Fibroblast of lung (primary cell): ENCODE measurements around the gene SLX4. TPM values are rescaled to one million over a fixed set of nuclear protein-coding genes. Genes with fewer than 3 reads are reported as not detected.
A peak's percentile ranks its signal among the peaks of the same experiment; 100 is the strongest.

Source experiments
- DNase-seq, 2 donors: peaks; one replicate each; pipeline versions ENCODE4 v3.0.0 to v3.0.0-alpha.2; 2010; ENCODE audit warnings: low read depth in 2 of 2
- H2AFZ ChIP-seq: 2 replicates; pipeline ENCODE4 v1.5.1; 2012; ENCODE audit warnings: low read length, control low read depth, inconsistent platforms
- H3K27ac ChIP-seq: 2 replicates; pipeline ENCODE4 v1.5.1; 2011; ENCODE audit warnings: low read length, control low read depth; ENCODE audit not compliant: insufficient read depth
- H3K27me3 ChIP-seq: 2 replicates; pipeline ENCODE4 v1.5.1; 2011; ENCODE audit warnings: mild to moderate bottlenecking, low read length; ENCODE audit not compliant: control insufficient read depth, insufficient read depth
- H3K36me3 ChIP-seq: 2 replicates; pipeline ENCODE4 v1.5.1; 2011; ENCODE audit warnings: low read length; ENCODE audit not compliant: control insufficient read depth, insufficient read depth
- H3K4me1 ChIP-seq: 2 replicates; pipeline ENCODE4 v1.5.1; 2011; ENCODE audit warnings: low read length; ENCODE audit not compliant: control insufficient read depth, insufficient read depth; ENCODE audit errors: extremely low read depth
- H3K4me2 ChIP-seq: 2 replicates; pipeline ENCODE4 v1.5.1; 2011; ENCODE audit warnings: low read length, control low read depth; ENCODE audit not compliant: insufficient read depth; ENCODE audit errors: extremely low read depth
- H3K4me3 ChIP-seq, 4 experiments: fragments of 200-600 bp in 1 of 4; sonication (generic) in 1 of 4; replicated peaks in 1 of 4; 2 replicates each; pipeline ENCODE4 v1.5.1; 2011 to 2016; ENCODE audit warnings: low read length in 4 of 4, low read depth in 3 of 4, mild to moderate bottlenecking in 3 of 4, control low read depth in 2 of 4, inconsistent platforms in 1 of 4, mixed read lengths in 1 of 4; ENCODE audit not compliant: insufficient read depth in 1 of 4; ENCODE audit errors: control extremely low read depth in 1 of 4
- H3K79me2 ChIP-seq: 2 replicates; pipeline ENCODE4 v1.5.1; 2012; ENCODE audit warnings: mild to moderate bottlenecking, low read length, inconsistent platforms; ENCODE audit not compliant: control insufficient read depth, insufficient read depth
- H3K9ac ChIP-seq: 2 replicates; pipeline ENCODE4 v1.5.1; 2011; ENCODE audit warnings: mild to moderate bottlenecking, low read length, control low read depth; ENCODE audit not compliant: insufficient read depth
- H3K9me3 ChIP-seq: 2 replicates; pipeline ENCODE4 v1.5.1; 2012; ENCODE audit warnings: low read depth, low read length; ENCODE audit not compliant: control insufficient read depth, insufficient read depth
- H4K20me1 ChIP-seq: 2 replicates; pipeline ENCODE4 v1.5.1; 2011; ENCODE audit warnings: low read length; ENCODE audit not compliant: control insufficient read depth, insufficient read depth; ENCODE audit errors: extremely low read depth
- CTCF ChIP-seq, 2 donors: IDR thresholded peaks in 1 of 2; conservative IDR thresholded peaks in 1 of 2; 1 replicate in 1 of 2; 2 replicates in 1 of 2; pipeline ENCODE4 v1.5.1; 2011 to 2012; ENCODE audit warnings: low read length in 2 of 2, control low read depth in 1 of 2, inconsistent platforms in 1 of 2, low read depth in 1 of 2, mild to moderate bottlenecking in 1 of 2
- EZH2 ChIP-seq: IDR thresholded peaks from 2 replicates; pipeline ENCODE4 v1.5.1; 2012; ENCODE audit warnings: low read length, control low read depth, mild to moderate bottlenecking; ENCODE audit errors: missing control alignments
- polyA plus RNA-seq, 2 donors: library from polyadenylated mRNA; depleted of rRNA in 1 of 2; stranded (reverse) in 1 of 2; unstranded in 1 of 2; fragments of >200 nt; gene quantifications; 2 replicates each; pipeline ENCODE4 v1.2.1, GENCODE V29; 2011 to 2012; ENCODE audit warnings: missing spikeins in 1 of 2
- total RNA-seq: library from RNA; depleted of rRNA; stranded (reverse); fragments of >200 nt; gene quantifications from 2 replicates; pipeline ENCODE4 v1.2.1, GENCODE V29; 2014

Gene SLX4
- total and polyA plus RNA-seq, 2 donors (not counting 1 experiment from before 2014, with no cell fraction given) = 0.81 to 4.0 TPM

DNA sequence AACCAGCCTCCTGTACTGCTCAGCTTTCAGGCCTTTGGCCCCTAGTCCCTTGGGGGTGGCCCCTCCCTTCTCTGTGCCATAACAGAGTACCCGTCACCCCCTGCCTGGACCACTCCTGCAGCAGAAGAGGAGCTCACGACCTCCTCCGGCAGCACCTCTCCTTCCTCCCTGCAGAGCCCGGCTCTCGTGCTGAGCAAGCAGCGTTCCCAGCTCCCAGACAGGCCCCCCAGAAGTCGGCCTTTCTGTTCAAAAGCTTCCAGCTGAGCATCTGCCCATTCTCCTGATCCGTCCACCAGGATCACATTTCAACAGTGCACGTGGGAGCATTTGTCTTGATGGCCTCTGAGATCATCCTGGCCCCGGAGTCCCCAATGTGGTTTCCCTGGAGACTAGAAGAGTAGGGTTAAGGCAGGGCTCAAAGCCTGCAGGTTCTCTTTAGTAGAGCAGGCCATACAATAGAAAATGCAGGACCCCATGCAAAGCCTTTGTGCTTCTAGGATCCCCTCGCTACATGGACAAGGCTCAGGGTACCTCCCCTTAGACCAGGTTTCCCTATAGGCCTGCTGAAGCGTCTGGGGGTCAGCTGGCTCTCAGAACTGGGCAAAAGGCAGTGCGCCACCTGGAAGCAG is 69.8 kb downstream of the SLX4 start:
- Histone ChIP-seq H3K4me3 (no peak overlapping the region), H3K4me1 (peaks cover 2% of the 10 kb centered on the region), H2AFZ (no peak overlapping the region), H3K36me3 (no peaks in the 10 kb centered on the region), H3K79me2 (no peaks in the 10 kb centered on the region), H3K4me2 (no peak overlapping the region), H3K9me3 (no peaks in the 10 kb centered on the region), H3K27ac (no peak overlapping the region), H3K27me3 (no peaks in the 10 kb centered on the region), H4K20me1 (no peaks in the 10 kb centered on the region), H3K9ac (no peak overlapping the region)
- no peak for TF ChIP-seq CTCF (conservative IDR thresholded peaks at IDR 0.05 in 1 of 2, IDR thresholded peaks at IDR 0.05 in 1 of 2; ENCODE audit: low read depth in 1 of 2, low read length in 2 of 2)
- no peak for TF ChIP-seq EZH2
- no peak for DNase-seq

- Histone ChIP-seq H3K79me2 (no peaks in the 10 kb centered on the region), H3K4me1 (peaks cover 5% of the 10 kb centered on the region), H3K27ac (no peak overlapping the region), H3K36me3 (peaks cover 2% of the 10 kb centered on the region), H3K4me3 (no peak overlapping the region), H3K27me3 (no peaks in the 10 kb centered on the region), H3K4me2 (no peak overlapping the region), H3K9me3 (no peaks in the 10 kb centered on the region), H3K9ac (no peak overlapping the region), H4K20me1 (no peaks in the 10 kb centered on the region), H2AFZ (no peak overlapping the region)
- TF ChIP-seq CTCF (conservative IDR thresholded peaks at IDR 0.05 in 1 of 2, IDR thresholded peaks at IDR 0.05 in 1 of 2; ENCODE audit: low read depth in 1 of 2, low read length in 2 of 2) = no peak
- TF ChIP-seq EZH2 = no peak
- no peak for DNase-seq
Measured at GRCh38 chr16:3538222-3538621, 73.2 kb downstream of the SLX4 start.

DNA sequence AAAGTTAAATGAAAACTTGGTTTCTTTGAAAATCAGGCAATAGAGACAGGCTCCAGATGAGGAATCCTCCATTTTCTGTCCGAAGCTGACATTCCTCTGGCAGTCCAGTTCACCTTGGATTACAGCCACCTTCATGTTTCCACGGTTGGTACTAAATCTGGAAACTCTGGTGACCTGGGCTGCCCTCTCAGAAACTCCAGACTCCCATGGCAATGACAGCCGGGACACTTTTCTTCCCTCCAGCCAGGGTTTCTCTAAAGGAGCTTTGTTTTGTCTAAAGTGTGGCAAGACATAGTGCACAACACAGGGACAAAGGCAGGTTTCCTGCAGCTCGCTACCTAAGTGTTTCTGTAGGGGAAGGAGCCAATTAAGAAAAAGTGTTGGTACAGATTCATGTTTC is 74.6 kb downstream of the SLX4 start:
- TF ChIP-seq EZH2 = no peak
- no peak for TF ChIP-seq CTCF (conservative IDR thresholded peaks at IDR 0.05 in 1 of 2, IDR thresholded peaks at IDR 0.05 in 1 of 2; ENCODE audit: low read depth in 1 of 2, low read length in 2 of 2)
- Histone ChIP-seq H3K4me3 (peak overlapping the region in 1 of 4 experiments; percentile 9), H2AFZ (no peak overlapping the region), H3K4me2 (peak overlapping the region; percentile 4), H3K9me3 (no peaks in the 10 kb centered on the region), H4K20me1 (no peaks in the 10 kb centered on the region), H3K79me2 (no peaks in the 10 kb centered on the region), H3K9ac (no peak overlapping the region), H3K4me1 (peaks cover 5% of the 10 kb centered on the region), H3K27ac (peak overlapping the region; percentile 30), H3K27me3 (no peaks in the 10 kb centered on the region), H3K36me3 (peaks cover 5% of the 10 kb centered on the region)
- no peak for DNase-seq
